GM06990 (cell line): ENCODE measurements around the gene HPS6.

ENCODE experiments used
- DNase-seq: peaks from one replicate; pipeline ENCODE4 v3.0.0-alpha.2; 2011; ENCODE audit not compliant: insufficient read length; ENCODE audit errors: extremely low read depth
- H3K27me3 ChIP-seq: replicated peaks from 2 replicates; pipeline ENCODE4 v1.6.0; 2011; ENCODE audit warnings: low read length; ENCODE audit not compliant: control insufficient read depth, insufficient read depth
- H3K36me3 ChIP-seq: 2 replicates; pipeline ENCODE4 v1.5.1; 2011; ENCODE audit warnings: low read length; ENCODE audit not compliant: control insufficient read depth, insufficient read depth
- H3K4me3 ChIP-seq: replicated peaks from 2 replicates; pipeline ENCODE4 v1.5.1; 2011; ENCODE audit warnings: low read depth, mild to moderate bottlenecking, control low read depth, low read length
- CTCF ChIP-seq: IDR thresholded peaks from 2 replicates; pipeline ENCODE4 v1.5.1; 2011; ENCODE audit warnings: low read length, control low read depth, mild to moderate bottlenecking, inconsistent platforms; ENCODE audit not compliant: insufficient read depth, poor library complexity, severe bottlenecking

HPS6 gene

GRCh38 chr10:102116656-102117055 is 51.5 kb downstream of the HPS6 start:
- DNase-seq = no peak
- no peak overlapping the region for H3K4me3 ChIP-seq
- no peaks in the 10 kb centered on the region; the same call in 1 of the 2 replicates for H3K36me3 ChIP-seq
- H3K27me3 ChIP-seq = no peaks in the 10 kb centered on the region
- TF ChIP-seq CTCF = no peak
